HG03060 (cell line): ENCODE data around the gene RAI14.

Source experiments
- ATAC-seq: cut with Tn5 transposase; IDR thresholded peaks from one replicate; pipeline ENCODE4 v1.9.1; 2021; ENCODE audit warnings: low read depth, moderate number of reproducible peaks; ENCODE audit not compliant: unreplicated experiment

The RAI14 gene

DNA sequence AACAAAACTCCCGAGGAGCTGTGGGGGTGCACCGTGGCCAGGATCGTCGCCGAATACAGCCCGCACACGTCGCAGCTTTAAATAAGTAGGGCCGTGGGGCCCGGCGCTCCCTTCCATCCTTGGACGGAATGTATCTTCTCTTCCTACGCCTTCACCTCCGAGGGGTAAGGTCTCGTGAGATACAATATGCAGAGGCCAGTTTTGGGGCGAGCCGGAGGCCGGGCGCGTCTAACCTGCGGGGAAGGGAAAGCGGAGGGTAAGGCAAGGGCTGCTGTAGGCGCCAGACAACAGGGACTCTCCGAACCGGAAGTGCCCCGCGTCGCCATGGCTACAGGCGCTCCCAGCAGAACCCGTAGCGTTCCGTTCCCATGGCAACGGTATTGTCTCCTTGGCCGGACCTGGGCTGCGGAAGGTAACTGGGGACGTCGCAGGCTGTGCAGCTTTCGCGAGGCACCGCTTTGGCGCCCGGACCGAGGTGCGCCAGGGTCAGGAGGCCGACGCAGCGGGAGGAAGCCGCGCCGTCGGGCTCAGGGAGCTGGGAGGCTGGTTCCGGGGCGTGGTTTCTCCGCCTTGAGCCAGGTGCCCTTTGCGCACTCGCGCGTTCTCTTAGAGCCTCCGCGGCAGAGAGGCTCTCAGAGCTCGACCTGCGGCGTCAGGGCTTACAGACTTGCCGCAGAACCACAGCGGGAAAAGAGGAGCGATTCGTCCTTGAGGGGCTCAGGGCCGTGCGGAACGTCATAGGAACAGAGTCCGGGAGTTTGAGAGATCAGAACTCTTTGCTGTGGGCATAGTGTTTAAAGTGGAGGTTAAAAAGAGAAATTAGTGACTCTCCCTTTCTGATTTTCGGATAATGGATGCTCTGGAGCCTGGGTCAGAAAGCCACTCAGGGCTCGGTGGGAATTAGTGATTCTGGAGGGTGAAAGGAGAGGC, 182.9 kb downstream of the RAI14 start, which contains the start of gene TTC23L:
Gene TTC23L, plus strand, starts transcription at position 380 of the 930 bp plus-strand sequence. CDS start 1,508 bp downstream, outside the sequence.
- peak; percentile 87 for ATAC-seq

DNA sequence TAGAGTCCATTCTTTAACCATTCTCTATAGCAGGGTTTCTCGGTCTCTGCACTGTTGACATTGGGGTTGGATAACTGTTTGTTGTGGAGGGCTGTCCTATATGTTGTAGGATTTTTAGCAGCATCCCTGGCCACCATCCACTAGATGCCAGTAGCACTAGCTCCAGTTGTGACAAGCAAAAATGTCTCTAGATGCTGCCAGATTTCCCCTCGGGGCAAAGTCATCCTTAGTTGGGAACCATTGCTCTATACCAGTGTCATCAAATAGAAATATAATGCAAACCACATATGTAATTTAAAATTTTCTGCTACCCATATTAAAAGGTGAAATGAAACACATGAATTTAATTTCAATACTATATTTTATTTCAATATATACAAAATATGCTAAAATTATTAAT, 185.7 kb downstream of the RAI14 start:
- no peak for ATAC-seq

DNA sequence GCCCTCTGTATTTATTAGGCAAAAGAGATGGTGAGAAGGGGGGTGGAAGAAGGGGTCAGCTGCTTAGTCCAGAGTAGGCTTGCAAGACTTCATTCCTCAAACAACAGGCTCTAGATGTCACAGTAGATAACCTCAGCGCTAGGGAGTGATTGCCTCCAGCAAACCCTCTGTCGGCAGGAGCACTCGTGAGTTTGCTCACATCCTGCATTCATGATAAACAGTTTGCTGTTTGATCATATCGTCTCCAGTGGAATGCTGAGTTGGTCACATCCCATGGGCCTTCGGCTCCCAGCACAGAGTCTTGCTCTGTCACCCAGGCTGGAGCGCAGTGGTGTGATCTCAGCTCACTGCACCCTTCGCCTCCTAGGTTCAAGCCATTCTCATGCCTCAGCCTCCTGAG, 186.4 kb downstream of the RAI14 start:
- ATAC-seq, result no peak

DNA sequence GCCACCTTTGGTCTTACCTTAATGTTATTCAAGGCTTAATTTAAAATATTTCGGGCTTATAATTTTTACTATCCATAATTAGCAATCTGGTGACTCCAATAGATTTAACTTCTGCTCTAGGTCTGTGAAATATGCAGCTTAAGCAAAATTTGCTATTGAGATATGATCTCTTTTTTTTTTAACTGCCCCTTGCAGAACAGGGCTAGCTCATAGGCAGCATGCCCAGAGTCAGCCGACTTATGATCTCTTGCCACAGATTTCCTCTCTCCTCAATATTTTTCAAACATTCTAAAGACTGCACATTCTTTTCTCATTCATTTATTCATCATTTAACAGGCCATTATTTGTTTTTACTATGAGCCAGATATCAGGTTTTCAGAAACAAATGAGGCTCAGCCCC, 187.4 kb downstream of the RAI14 start:
- ATAC-seq, result no peak

DNA sequence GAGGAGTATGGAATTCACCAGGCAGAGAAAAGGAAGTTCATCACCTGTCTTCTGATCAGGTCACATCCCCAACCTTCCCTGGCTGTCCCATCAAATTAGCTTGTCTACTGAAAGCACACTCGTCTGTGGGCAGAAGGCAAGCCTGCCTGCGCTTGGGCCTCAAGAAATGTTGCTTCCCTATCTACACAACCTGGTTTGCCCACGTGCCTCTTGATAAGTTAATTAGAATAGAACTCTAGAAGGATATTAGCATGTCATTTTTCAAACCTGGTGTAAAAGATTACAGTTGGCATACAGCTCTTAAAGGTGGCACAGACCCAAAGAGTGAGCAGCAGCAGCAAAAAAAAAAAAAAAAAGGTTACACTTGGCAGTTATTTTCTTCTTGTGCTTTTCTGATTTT, 188.0 kb downstream of the RAI14 start:
- ATAC-seq, result no peak

DNA sequence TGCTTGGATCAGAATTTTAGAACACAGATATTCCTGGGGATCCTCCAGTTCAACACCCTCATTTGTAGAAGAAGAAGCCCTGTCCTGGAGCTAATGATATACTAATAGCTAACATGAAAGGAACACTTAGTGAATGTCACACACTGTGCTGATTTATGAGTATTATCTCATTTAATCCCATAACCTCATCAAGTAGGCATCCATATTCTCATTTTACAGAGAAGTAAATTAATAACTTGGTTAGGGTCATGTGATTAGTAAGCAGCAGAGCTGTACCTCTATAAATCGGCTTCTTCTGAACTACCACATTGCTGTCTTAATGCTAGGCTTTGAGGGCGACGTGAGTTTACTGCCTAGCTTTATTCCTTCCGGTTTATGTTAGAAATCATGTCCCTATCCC, 188.9 kb downstream of the RAI14 start:
- ATAC-seq, result no peak

DNA sequence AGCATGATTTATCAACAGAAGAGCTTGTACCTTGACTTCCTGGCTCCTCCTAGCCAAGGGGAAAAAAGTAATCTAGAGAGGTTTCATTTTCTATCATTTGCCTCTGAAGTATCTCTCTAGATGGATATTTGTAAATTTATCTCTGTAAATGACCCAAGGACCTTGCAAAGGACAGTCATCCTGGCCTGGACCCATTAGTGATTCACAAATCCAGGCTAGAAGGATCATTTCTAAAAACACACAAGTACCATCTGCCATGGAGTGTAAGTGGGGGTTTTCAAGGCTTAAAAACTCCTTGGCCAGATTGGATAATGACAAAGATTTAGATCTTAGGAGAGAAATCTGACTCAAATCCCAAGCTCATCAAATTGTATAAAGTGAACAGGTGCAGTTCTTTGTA, 190.9 kb downstream of the RAI14 start:
- no peak for ATAC-seq

DNA sequence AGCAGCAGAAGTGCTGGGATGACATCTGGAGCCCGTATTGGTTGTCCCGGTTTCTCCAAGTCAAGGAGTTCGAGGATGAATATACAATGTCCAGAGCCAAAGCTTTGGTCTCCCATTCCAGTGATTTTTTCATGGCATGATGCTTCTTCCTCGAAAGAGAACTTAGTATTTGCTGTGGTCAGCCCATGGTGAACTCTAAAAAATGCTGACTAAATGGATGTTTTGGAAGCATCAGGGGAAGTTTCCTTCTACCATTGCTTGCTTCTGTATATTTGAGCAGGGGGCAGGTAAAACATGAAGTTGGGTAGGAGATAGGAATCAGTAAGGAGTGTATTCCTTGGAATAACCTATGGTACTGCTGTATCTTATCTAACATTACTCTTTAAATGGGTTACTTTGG, 191.4 kb downstream of the RAI14 start:
- no peak for ATAC-seq

DNA sequence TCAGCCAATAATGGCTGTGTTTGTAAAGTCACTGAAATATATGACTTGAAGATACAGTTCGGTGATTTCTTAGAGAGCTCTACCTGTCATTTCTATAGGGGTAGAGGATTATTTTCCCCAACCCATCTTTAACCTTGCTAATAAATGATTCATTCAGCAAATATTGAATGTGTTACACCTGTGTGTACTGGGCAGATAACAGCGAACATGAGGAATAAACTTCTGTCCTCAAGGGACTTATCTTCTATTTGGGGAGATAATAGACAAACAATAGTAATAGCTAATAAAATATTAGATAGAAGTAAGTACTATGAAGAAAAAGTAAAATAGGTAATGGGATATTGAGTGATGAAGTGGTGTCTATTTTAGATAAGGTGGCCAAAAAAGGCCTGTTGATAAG, 192.1 kb downstream of the RAI14 start:
- no peak for ATAC-seq

DNA sequence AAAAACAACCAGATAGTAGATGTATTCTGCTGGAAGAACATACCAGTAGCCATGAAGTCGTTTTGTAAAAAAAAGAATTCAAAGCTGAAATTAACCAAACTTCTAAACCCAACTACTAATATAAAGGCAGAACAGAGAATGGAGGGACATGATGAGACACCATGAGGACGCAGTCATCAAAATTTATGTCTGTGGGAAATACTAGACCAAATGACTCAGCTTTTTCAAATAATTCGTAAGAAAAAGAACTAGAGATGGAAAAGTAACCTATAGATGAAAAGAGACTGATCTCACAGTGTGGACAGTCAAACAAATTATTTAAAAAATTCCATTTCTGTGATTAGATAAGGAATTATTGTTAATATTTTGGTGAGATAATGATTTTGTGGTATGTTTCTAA, 193.1 kb downstream of the RAI14 start:
- no peak for ATAC-seq

DNA sequence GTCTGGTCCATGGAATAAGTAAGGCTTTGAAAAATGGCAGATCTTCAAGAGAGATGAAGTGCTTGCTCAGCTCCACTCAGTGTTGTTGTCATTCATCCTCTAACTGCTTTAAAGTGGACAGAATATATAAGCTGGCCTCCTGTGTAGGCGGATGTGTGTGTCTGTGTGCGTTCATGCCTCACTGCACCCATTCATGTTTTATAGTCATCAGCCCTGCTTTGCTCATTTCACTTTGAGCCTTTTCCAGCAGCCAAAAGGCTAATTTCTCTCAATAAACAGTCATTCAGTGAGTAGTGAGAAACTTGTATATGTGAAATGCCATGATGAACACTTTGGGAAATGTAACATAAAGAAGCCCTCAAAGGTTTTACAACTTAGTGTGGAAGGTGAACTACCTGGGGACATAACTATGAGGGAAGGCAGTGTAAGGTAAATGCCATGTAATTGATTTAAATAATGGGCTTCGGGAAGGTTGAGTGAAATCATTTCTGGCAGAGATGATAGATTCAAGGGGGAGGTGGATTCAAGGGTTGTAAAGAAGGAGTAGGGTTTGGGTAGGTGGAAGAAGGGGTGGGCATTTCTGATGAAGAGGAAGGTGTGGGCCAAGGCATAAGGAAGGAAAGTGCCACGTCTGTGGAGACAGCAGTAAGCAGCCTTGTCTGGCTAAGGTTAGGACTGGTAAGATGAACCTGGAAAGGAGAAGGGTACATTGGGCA, 198.5 kb downstream of the RAI14 start:
- ATAC-seq, result peak; percentile 99

DNA sequence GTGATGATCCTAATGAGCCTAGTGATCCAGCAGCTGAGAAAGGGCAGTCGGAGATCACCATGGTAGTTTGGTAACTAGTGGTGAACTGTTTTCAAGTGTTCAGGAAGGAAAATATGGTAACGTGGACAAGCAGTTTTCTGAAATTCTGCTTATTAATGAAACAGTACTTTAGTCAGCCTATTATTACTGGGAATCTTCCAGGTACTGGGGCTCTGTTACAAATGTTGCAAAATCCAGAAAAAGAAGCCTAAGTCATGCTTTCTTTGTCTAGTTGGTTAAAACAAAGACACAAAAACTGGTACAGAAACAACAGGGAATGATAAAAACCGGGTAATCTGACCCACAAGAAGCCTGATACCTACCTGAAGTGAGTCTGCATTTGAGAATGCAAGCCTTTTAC, 201.0 kb downstream of the RAI14 start:
- no peak for ATAC-seq

DNA sequence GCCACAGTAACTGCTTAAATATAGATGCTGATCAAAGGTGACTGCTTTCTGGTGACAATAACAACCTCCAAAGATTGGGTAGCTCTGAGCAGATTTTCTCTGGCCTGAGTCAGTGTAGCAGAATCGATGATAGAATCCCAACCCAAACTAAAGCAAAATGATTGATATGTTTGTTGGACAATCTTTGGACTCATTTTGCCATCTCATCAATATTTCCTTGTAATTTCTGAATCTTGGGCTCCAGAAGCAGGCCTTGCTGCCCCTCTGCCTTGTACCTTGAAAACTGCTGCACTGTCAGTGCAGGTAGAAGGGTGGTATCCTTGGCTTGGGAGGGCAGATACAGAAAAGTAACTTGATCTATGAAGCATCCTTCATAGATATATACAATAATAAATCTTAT, 201.8 kb downstream of the RAI14 start:
- ATAC-seq, result no peak

DNA sequence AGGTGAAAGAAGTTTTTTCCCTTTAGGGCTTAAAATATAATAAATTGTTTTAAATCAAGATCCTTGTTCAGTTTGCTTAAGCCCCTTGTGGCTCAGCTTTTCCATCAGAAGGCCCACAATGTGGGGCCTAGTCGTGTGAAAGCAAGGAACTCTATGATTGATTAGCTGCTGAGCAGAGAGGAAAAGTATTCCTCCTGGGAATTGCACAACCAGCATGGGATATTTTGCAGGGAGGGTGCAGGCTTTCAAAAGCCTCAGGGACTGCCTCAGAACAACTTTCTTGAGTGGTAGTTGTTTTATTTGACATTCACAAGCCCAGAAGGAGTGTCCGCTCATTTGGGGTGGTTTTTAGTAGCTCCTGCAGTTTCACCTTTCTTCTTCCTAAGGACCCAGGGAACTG, 202.7 kb downstream of the RAI14 start:
- ATAC-seq, result no peak

DNA sequence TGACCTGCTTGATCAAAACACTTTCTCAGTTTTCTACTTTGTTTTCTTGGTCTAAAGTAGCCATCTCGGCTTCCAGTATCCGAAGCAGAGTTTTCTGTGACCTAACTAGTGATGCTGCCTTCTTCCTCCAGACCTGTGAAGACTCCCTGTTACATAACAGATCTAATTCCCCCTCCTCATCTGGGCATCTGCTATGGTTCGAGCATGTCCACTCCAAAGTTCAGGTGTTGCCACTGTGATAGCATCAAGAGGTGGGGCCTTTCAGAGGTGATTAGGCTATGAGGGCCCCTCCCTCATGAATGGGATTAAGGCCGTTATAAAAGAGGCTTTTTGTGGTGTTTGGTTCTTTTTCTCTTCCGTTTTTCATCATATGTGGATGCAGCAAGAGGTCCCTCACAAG, 203.1 kb downstream of the RAI14 start:
- ATAC-seq, result no peak

DNA sequence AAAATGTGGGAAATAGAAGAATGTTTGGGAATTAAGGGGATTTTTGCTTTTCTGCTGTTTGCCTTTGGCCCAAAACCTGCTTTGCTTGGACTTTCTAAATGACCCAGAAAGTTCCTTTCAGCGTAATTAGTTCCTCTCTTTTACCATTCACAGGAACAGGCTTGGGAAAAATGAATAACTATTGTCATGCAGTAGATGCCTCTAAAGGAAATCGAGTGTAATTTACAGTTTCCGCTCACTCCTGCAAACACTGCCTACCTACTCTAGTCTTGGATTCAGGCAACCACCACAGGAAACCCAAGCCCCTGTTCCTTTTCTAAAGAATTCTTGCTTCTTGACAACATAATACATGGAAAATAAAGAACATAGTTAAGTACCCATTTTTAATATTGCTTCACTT, 207.8 kb downstream of the RAI14 start:
- no peak for ATAC-seq

DNA sequence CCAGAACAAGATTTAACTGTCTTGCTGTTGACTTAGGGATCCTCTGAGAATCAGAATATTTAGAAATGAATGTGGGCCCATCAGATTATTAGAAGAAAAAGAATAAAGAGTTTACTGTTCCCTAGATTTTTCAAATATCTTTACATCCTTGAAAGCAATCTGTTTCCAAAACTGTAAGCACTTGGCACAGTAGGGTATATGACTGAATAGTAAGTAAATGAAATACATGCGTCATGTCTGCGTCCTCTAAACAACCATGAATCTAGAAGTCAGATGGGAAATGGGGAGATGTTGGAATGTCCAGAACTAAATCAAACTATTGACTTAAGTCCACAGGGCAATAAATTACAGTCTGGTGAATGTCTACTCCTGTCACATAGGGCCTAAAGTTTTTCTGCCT, 209.0 kb downstream of the RAI14 start:
- ATAC-seq, result no peak

DNA sequence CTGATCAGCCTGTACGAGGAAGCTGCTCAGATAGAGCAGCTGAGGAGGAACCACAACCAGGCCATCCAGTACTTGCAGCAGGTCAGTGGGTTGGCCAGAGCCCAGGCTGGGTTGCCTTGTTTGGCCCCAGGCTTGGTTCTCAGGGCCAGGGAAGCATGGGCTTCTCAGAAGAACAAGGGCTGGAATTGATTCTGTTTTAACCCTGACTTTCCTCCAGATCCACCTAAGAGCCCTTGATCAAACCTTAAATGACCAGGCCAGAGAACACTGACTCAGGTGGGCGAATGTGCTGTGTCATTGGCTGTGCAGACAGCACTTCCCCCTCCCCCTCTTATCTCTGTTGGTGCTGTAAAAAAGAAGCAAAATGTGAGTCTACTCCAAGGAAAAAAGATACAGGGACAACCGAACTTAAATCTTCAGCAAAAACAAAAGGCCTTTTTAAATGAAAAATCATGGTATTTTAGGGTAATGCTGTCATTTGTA, 210.9 kb downstream of the RAI14 start:
- ATAC-seq, result no peak

DNA sequence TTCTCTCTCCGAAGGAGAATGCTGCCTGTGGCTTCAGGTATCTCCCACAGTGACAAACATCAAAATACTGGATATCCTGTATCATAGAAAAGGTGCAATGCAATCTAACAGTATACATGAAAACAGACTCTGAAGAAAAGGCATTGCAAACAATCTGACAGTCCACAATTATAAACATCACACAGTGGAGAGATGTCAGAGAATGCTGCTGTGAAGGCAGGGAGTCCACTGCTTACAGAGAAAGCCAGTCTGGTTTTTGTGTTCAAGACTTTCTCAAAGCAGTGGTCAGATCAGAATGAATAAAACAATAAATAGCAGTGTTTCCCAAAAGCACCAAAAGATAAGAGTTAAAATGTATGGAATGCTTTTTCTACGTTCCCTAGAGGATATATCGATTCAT, 211.5 kb downstream of the RAI14 start:
- ATAC-seq, result no peak

DNA sequence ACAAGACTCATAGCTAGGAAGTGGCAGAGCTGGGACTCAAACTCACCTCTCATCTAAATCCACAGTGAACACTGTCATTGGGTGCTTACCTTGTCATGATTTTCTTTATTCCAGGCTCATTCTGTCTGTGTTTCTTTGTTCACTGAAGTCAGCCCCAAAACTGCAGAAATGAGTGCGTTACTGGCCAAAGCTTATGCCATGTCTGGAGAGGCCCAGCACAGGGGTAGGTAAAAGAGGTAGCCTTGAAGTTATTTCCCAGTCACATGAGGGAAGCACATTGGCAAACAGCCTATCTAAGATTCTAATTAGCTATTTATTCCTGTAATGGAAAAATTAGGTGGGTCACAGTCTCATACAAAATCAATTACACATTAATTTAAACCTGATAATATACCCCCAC, 212.7 kb downstream of the RAI14 start:
- no peak for ATAC-seq

DNA sequence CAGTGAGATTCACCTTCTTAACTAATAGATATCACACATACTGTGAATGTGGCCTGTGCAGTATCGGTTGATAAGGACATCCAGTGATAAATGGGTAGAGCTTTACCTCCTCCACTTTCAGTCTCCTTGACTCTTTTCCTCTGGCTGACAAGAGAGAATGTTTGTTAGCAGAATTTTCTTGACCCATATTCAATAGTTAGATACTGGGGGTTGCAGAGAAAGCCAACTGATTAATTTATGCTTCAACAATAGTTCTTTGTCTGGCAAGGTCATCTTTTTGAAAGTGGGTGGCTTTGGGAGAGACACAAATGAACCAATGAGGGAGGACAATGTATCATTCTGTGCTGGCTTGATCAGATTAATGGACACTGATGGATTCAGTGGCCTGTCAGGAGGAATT, 213.1 kb downstream of the RAI14 start:
- no peak for ATAC-seq

DNA sequence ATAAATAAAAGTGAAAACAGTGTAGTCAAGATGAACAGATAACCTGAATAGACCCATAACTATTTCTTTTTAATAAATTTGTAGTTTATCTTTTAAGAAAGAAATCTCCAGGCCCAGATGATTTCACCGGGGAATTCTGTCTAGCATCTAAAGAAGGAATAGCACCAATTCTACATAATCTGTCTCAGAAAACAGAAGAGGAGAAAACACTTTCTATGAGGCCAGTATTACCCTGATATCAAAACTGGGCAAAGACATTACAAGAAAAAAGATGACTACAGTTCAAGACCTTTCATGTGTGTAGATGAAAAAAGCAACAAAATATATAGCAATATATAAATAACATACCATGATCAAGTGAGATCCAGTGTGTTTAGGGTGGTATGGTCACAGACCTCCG, 214.3 kb downstream of the RAI14 start:
- ATAC-seq, result no peak
